GM18907 (cell line): ENCODE data around the gene EOMES.

ENCODE experiments used
- ATAC-seq: cut with Tn5 transposase; IDR thresholded peaks from one replicate; pipeline ENCODE4 v1.9.1; 2021; ENCODE audit warnings: mild to moderate bottlenecking, moderate library complexity; ENCODE audit not compliant: unreplicated experiment

Gene EOMES

DNA sequence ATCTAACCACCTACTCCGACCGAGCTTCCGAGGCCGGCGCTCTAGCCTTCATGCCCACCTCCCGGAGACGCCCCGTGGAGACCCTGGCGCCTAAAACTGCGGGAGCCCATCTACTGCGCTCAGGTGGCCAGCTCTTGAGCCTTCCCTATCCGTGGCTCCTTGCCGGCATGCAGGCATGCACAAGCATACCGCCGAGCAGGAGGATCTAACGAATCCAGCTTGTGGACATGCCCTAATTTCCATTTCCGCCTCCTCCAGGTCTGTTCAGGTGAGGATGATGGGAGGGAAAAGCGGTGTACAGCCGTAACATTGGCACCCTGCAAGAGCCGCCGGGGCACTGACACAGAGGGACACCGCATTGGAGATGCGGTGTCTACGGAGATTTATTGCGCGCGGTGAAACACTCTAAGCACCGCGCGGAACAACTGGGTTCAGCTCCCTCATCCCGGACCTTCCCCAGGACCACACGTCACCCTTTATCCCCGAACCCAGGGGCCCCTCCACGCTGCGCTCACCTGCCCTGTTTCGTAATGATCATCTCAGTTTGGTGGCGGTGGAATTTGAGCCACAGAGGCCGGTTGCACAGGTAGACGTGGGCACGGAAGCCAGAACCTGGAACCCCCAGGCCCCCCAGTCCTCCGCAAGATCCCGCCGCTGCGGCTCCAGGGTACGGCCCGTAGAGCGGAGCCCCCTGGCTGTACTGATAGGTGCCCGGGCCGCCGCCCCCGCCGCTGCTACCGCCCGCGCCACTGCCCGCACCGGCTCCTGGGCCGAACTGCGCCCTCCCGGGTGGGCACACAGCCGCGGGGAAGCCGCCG lies 1.0 kb downstream of the EOMES start:
- no peak for ATAC-seq

DNA sequence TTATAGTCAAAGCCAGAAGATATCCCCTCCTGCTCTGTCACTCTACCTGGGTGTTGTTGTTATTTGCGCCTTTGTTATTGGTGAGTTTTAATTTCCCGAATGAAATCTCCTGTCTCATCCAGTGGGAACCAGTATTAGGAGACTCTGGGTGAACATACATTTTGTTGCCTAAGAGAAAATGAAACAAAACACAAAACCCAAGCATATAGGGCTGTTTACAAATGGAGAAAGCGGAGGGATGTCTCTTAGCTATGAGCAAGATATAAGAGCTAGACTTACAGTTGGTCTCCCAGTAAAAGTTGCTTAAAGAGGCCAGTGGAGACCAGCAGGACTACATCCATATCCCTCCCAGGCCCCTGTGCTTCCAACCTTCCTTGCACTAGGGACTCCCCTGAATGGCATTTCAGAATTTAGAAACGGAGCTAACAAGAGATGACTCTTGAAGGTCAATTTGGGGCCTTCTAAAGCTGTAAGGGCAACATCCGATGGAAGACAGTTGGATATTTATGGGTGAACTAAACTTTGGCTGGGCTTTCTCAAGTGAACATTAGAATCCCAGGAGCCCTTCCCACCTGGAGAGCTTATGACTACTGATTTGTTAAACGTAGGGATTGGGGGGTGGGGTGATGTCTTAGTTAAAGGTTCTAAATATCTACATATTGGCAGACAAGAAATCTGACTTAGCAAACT lies 2.7 kb downstream of the EOMES start:
- ATAC-seq: no peak

DNA sequence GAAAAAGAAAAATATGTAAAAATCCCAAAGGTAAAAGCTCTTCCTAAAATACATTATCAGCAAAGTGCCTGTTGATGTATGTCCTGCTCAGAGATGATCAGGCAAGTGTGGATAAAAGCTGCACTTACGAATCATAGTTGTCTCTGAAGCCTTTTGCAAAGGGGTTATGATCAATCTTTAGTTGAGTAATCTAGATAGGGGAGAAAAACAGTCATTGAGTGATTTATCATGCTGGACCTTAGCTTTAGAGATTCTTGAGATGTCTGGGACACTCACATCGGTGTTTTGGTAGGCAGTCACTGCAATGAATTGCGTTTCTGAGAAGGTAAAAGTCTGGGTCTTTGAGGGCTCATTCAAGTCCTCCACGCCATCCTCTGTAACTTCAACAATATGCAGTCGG lies 3.7 kb downstream of the EOMES start:
- no peak for ATAC-seq

DNA sequence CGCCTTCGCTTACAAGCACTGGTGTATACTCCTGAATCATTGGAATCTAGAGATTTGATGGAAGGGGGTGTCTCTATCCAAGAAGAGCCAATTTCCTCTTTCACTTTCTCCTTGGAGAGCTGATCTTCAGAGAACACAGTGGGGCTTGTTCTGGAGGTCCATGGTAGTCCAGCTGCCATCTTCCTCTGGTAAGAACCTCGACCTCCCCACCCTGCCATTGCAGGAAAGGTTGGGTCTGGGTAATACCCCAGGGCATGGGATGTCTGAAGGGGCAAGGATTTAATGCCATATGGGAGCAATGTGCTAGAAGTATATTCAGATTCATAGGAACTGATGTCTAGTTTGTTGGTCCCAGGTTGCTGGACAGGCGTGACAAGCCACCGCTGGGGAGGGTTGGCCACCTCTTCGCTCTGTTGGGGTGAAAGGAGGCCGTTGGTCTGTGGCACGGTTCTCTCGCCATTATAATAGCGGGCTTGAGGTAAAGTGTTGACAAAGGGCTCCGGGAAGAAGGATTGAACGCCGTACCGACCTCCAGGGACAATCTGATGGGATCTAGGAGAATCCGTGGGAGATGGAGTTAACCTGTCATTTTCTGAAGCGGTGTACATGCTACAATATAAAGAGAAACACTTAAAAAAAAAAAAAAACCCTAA lies 4.8 kb downstream of the EOMES start:
- ATAC-seq: no peak

DNA sequence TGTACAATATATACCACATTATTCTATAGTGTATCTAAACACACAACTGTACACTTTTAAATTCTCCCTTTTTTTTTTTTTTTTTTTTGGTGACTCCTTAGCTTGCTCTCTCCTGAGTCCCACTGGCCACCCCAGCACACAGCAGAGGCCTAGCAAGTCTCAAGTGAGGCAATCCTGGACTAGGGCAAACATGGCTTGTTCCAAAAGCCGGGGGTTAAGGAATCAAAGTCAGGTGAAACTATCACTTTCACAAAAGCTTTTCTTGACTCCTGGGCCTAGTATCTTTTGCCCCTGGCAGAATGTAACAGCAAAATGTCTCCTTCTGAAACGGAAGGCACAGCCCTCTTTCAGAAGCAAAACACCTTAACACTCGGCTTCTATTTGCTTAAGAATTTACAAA lies 5.8 kb downstream of the EOMES start:
- no peak for ATAC-seq

DNA sequence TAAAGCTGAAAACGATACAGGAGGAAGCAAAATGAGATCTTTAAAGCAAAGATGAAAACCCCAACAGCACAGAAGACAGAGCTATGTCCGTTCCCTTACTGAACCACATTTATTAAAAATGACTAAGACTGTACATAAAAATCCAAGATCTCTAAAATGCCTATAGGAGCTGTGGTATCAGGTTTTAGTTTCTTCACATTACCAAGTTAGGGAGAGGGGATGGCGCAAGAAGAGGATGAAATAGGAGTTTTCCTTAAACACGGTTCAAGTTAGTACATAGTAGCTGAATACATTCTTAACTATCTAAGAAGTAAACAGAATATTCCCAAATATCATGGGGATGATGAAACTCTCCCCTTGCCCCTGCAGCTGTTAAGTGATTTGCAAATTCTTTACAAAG lies 6.3 kb downstream of the EOMES start:
- no peak for ATAC-seq

DNA sequence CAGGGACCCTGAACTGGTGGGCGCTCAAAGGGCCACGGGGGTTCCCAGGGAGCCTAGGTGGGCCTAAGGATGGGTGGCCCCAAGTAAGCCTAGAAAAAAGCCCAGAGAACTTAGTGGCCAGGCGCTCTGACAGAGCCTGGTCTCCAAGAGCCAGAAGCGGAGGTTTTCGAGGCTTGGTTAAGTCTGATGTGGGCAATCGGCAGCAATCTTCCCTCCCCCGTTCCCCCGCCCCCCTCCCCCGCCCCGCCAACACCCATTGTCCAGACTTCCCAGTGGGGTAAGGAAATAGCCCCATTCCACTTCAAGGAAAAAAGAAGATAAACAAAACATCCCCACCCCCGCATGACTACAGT lies 6.7 kb downstream of the EOMES start:
- no peak for ATAC-seq

DNA sequence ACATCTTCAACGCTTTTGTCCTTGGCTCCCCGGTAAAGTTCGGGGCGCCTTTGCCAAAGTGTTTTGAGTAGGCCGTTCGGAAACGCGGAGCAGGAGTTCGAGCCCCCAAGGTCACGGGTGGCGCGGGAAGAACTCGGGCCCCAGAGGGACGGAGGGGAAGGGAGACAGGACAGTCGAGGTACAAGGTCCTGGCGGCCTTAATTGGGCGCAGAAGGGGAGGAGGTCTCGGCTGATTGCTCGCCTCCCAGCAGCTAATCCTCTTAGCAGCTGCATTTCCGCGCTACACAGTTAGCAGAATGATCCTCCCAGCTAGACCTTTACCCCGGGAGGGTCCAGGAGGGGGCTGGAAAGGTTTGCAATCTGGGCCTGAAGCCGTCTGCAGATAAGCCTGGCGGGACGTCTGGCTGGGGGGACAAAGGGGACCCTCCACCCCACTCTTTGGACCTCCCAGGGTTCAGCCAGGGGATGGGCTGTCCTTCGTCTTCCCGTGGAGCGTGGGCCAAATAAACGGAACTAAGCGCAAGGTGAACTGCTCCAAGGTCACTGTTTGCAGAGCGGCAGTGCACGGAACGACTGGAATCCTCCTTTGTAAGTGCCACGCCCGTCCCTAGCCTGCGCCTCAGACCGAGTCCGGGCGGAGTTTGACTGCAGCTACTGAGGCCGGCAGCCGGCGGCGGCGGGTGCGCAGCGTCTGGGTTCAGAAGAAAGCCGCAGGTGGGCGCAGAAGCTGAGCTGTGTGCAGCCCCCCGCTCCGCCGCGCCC lies 7.2 kb downstream of the EOMES start:
- ATAC-seq: no peak

DNA sequence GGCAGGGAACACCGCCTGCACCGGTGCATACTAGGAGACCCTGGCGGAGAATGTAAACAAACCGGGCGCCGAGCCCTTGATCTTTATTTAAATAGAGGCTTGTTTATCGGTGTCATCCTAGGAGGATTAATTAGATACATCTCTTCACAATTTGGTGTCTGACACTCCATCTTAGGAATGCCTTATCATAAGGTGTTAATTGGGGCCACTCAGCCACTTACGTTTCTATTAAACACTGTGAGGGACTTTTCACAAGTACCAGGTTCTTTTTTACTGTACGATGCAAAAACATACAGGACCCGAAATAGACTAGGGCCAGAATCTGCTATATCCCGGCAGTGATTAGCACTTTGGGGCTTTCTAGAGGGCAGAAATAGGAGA lies 8.0 kb downstream of the EOMES start:
- no peak for ATAC-seq

DNA sequence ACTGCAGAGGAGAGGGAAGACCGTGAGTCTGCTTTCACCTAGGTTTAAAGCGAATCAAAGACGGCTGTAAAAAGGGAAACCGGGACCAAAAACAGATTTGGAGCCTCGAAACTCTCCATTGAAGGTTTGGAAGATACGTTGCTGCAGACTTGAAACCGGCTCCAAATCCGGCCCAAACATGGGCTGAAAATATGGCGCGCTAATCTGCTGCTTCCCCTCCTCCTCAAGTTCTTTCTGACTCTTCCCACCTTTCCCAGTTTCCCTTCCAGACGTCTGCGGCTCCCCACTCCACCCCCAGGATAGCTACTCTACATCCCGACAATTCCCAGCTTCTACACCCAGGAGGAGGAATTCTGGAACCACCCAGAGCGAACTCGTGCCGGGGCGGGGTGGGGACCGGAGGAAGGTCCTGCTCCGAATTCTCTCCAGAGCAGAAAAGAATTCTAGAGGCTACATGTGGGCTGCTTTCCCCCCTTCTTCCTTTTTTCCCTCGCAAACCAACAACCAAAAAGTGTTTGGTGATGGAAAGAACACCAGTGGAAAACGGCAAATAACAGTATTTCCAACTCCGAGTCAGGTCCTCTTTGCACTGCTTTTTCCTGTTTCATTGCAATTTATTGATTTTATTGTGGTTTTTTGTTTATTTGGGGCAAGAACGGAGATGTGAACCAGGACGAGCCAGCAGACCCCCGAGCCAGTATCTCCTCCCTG lies 8.5 kb downstream of the EOMES start:
- ATAC-seq: no peak

DNA sequence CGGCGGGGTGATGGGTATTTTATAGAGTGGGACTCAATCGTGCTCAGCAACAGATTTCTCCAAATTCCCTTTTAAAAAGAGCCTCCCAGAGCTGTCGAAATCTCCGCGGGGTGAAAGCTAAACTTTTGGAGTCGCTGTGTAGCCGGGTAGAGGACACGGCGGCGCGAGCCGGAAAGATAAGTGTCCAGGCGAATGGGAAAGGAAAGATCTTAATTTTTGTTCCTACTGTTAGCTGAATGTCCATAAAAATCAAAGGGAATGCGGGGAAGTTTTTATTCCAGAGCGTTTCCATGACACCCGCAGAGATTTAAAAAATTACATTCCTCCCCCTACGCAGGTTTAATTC lies 9.1 kb downstream of the EOMES start:
- ATAC-seq: no peak

DNA sequence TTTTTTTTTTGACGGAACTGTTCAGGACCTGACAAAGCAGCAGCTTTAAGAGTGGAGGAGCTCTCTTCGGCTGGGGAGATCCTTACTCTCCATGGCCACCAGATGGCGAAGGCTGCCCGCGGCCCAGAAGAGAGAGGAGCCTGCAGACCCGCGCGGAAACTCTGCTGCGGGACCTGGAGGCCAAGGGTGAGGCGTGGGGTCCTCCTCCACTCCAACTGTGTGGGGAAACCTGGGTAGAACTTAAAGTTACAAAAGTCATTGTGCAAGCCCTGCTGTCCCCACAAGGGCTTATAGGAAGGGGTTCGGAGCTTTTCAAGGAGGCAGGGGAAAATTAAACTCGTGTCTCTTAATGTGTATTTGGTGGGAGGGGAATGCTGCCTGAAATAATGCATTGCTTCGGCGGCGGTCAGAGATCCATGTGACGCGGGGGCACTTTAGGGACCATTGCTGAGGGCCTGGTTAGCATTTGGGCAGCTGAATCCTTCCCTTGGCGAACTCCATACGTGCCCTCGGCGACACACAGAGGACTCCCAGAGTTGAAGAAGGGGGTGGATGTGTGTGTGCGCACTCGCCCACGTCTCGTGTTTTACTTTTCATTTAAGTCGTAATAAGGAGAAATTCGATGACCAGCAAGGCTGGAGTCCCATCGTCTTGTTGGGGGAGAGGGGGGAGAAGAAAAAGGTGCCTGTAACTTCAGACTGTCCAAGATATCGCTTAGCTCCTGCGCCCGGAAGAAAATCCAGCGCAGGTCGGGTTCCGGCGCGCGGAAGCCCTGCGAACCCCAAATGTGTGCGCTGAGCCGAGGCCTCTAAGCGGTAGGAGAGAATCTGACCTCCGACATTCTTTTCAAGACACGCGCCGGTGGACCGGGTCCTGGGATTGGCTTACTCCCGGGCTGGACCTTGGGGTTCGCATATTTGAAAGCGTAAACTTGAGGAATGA lies 9.7 kb downstream of the EOMES start:
- peak; percentile 96 for ATAC-seq

DNA sequence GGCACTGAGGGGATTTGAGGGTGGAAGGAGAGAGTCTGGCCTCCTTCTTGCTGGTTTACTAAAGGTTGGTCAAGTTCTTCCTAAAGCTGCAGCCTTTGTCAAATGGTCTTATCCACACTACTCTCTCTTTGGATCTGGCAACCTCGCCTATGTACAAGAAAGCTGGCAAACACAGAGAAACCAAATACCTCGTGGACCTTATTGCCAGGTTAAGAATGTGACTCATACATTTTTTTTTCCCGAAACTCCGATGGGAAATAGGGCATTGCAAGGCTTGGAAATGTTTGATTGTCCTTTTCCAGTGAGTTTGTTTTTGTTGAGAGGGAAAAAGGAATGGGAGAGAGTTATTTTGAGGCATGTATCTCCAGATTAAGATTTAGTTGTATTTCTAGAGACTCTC lies 13.9 kb downstream of the EOMES start:
- no peak for ATAC-seq

DNA sequence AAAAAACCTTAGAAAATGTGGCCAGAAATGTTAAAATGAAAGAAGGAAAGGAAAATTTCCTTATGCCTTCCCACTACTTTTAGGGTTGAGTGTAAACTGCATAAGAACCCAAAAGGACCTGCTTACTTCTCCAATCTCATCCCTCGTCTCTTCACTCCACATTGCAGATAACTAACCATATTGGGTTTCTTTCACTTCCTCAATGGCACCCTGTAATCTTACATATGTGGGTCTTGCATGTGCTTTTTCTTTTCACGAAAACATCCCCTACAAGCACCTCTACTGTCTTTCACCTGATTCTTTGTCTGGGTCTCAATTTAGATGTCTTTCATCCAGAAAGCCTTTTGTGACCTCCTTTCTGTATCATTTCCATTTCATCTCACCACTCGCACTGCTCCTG lies 23.1 kb downstream of the EOMES start:
- ATAC-seq: peak; percentile 60

DNA sequence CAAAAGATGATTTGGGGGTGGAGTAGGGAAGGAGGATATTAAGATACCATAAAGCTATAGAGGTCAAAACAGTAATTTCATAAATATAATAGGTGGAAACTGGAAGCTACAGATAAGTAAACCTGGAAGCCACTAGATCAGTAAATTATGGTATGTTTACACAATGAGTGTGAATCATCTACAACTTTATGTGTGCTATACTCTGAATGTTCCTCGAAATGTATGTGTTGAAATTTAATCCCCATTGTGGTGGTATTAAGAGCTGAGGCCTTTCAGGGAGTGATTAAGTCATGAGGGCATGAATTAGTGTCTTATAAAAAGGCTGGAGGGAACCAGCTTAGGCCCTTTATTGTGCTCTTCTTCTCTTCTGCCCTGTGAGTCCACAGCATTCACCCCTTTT lies 25.2 kb downstream of the EOMES start:
- ATAC-seq: no peak

DNA sequence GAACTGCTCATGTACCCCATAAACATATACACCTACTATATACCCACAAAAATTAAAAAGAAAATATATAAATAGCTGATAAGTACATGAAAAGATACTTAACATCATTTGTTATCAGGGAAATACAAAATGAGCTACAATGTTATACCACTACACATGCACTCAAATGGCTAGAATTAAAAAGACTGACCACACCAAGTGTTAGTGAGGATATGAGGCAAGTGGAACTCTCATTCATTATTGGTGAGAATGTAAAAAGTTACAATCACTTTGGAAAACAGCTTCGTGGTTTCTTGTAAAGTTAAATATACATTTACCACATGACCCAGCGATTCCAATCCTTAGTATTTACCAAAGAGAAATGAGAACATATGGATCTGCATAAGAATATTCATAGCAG lies 26.5 kb downstream of the EOMES start:
- ATAC-seq: no peak

DNA sequence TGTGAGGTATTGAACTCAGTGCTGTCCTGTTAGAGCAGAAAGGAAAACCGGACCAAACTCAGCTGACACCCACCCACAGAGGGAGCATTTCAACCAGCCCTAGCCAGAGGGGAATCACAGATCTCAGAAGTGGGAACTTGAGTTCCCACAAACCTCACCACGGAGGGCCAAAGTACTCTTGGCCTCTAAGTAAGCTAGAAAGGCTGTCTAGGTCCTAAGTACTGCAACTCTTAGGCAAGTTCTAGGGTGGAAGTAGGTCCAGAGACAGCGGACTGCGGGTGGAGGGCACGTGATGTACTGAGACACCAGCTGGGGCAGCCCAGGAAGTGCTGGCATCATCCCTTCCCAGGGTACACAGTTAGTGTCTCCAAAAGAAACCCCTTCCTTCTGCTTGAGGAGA lies 34.1 kb downstream of the EOMES start:
- no peak for ATAC-seq

DNA sequence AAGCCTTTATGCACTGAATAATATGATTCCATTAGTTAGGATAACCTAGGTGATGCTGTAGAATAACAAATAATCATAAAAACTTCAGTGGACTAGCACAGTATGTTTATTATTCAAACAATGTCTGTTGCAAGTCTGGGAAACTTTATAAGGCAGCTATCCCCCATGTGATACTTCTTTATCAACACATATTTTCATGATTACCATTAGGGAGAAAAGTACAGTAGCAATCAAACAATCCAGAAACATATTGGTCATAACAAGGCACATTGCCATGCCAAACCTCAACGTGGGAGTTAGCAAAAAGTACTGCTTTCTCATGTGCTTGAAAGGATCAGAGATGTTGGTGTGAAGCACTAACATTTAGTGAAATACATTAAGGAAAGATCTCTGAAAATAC lies 35.5 kb downstream of the EOMES start:
- ATAC-seq: no peak

DNA sequence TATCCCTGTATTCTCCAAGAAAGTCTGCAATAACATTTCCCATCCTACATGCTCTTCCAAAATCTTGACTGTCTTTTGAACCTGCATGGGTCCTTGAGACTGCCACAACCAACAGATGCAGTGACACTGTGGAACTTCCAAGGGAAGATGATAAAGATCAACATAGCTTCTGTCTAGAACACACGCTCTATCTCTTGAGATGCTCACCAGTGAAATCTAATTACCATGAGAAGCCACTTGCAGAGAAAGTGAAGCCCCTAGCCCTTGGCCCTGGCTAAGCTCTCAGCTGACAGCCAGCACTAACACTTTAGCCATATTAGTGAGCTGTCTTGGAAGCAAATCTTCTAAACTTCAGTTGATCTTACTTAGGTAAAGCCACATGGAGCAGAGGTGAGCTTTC lies 36.6 kb downstream of the EOMES start:
- no peak for ATAC-seq

DNA sequence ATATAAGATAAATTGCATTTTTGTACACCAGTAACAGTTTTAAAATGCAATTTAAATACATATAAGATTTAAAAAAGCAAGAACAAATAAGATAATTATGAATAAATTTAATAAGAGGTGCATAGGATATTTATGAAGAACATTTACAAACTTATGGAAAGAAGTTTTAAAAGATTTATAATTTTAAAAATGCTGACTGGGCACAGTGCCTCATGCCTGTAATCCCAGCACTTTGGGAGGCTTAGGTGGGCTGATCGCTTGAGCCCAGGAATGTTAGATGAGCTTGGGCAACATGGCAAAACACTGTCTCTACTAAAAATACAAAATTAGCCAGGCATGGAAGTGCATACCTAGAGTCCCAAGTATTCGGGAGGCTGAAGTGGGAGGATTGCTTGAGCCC lies 37.8 kb downstream of the EOMES start:
- no peak for ATAC-seq
